Stimulated activated CD4-positive, alpha-beta T cell treated with anti-CD3 and anti-CD28 coated beads, Interleukin-4, amount 100 ng/mL, for 24 hours (primary cell): ENCODE results near the gene SP2.

Experiments used
- DNase-seq: peaks from one replicate; pipeline ENCODE4 v3.0.0-alpha.2; 2020

The SP2 gene

GRCh38 chr17:47953909-47954308 is 57.9 kb downstream of the SP2 start:
- DNase-seq = no peak

- DNase-seq = no peak
These were observed 59.7 kb downstream of the SP2 start for GRCh38 chr17:47955497-47956461.

DNA sequence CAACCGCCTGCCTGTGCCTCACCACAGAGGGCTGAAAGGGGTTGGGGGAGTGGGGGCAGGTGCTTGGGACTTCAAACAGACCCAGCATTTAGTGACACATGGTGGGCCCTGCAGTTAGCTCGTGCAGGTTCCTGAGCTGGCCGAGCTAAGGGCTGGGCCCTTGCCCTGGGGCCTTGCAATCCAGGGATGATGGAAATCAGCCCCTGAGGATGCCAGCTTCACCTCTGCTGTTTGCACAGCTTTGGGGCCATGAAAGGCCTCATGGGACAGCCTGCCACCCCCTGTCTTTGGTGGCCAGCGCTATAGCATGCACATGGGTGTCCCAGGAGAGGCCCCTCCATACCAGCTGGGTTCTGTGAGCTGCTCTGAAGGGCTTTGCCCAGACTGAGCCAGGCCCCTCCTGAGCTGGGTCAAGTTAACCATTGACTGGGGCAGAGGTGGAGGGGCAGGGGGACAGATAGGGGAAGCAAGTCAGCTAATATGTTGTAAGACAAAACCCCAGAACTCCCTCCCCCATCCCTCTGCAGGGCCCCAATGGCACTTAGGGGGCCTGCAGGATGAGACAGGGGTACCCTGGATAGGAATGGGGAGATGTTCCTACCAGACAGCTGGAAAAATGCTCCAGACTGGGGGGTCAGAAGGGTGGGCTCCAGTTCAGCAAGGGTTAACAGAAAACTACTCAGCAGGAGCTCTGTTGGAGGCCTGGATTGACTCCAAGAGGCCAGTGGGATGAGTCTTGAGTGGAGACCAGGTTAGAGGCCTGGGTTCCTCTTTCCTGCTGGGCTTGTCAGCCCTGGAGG is 61.0 kb downstream of the SP2 start:
- DNase-seq = no peak

- no peak for DNase-seq
These were observed 61.8 kb downstream of the SP2 start, which contains the start of gene PRR15L for GRCh38 chr17:47957591-47958490. Gene PRR15L, minus strand, starts transcription at chr17:47957883. Its CDS starts 4,649 bp downstream, at chr17:47953234.

- no peak for DNase-seq
These were observed 64.0 kb downstream of the SP2 start for GRCh38 chr17:47959825-47960655.

DNA sequence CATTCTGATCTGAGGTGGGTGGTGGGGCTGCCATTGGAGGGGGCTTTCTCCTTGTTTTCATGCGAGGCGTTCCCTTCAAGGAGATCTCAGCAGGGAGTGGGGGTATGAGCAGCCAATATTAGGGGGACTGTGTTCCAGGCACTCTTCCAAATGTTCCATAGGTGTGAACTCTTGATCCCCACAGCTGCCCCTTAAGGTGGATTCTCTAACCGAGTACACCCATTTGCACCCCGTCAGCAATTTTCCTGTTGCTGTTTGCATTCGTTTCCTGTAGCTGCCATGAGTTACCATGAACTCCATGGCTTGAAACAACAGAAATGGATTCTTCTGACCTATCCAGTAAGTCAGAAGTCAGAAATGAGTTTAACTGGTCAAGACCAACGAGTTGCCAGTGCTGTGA is 65.4 kb downstream of the SP2 start:
- no peak for DNase-seq

GRCh38 chr17:47962901-47963300 is 66.9 kb downstream of the SP2 start:
- no peak for DNase-seq

GRCh38 chr17:47964856-47965255 is 68.8 kb downstream of the SP2 start:
- DNase-seq = no peak

DNA sequence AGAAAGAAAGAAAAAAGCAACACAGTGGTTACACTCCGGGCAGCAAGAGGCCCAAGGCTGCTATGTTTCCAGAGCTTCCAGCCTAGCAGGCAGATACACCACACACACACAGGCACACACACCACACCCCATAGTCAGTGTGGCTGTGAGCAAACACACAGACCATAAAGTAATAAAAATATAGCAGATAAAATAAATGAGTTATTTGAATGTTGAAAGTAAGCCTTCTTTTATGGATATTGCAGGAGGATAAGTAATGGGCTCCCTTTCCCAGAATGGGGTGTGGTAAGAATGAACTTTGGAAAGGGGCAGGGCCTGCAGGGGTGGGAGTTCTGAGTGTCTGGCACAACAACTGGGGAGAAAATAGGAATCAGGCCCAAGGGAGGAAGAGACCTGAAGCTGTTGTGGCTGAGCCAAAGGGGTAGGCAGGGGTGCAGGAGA is 70.1 kb downstream of the SP2 start:
- no peak for DNase-seq

- DNase-seq = no peak
These were observed 71.7 kb downstream of the SP2 start for GRCh38 chr17:47967607-47968252.

- no peak for DNase-seq
These were observed 72.8 kb downstream of the SP2 start for GRCh38 chr17:47968836-47969235.

- DNase-seq = no peak
These were observed 74.1 kb downstream of the SP2 start for GRCh38 chr17:47969930-47970724.

GRCh38 chr17:47970725-47971499 is 74.9 kb downstream of the SP2 start, which contains the start of gene CDK5RAP3:
Gene CDK5RAP3, plus strand, starts transcription at chr17:47971113. Its CDS starts 34 bp downstream, at chr17:47971147.
- DNase-seq = peak; percentile 99

DNA sequence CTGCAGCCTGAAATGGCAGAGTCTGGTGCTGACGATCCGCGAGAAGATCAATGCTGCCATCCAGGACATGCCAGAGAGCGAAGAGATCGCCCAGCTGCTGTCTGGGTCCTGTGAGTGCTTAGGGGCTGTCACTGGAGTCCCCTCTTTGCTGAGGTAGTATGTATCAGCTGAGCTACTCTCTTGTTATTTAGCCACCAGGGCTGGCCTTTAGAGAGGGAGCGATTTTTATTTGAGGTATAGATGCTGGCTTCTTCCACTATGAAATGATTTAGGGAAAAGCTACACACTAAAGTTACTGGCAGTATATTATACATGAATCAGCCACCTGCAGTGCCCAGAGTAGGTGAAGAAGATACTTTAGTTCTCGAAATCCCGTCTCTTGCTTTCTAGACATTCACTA is 77.5 kb downstream of the SP2 start:
- no peak for DNase-seq

DNA sequence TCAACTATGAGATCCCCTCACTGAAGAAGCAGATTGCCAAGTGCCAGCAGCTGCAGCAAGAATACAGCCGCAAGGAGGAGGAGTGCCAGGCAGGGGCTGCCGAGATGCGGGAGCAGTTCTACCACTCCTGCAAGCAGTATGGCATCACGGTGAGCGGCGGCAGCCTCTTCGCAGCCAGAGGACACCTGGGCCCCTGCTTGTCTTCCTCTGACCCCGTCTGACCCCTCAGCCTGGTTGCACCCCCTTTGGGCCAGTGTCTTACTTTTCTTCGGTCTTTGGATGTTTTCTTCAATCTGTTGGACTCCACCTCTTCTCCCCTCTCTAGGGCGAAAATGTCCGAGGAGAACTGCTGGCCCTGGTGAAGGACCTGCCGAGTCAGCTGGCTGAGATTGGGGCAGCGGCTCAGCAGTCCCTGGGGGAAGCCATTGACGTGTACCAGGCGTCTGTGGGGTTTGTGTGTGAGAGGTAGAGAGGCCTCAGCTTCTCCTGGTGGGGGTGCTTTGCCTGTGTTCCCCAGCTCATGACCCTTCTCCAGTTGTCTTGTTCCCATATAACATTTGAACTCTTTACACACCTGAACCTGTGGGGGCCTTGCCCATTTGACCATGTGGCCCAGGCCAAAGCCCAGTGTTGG is 79.3 kb downstream of the SP2 start:
- DNase-seq = no peak

- no peak for DNase-seq
These were observed 79.8 kb downstream of the SP2 start for GRCh38 chr17:47975823-47976205.

- DNase-seq = peak; percentile 40
These were observed 82.3 kb downstream of the SP2 start for GRCh38 chr17:47978324-47978723.
